Activated effector memory CD4-positive, alpha-beta T cell treated with anti-CD3 and anti-CD28 coated beads, Interleukin-2, amount 50 U/mL, for 16 hours (primary cell): ENCODE measurements around the gene SYNJ2.

Experiments used
- DNase-seq: peaks from one replicate; pipeline ENCODE4 v3.0.0-alpha.2; 2020

The SYNJ2 gene

GRCh38 chr6:158030380-158031300 is 49.0 kb downstream of the SYNJ2 start:
- peak; percentile 38 for DNase-seq

- DNase-seq: peak; percentile 66
These were observed 50.0 kb downstream of the SYNJ2 start for GRCh38 chr6:158031381-158032353.

GRCh38 chr6:158032354-158032733 is 50.7 kb downstream of the SYNJ2 start:
- no peak for DNase-seq

GRCh38 chr6:158033077-158033750 is 51.6 kb downstream of the SYNJ2 start:
- DNase-seq: no peak

- DNase-seq: peak; percentile 56
These were observed 52.4 kb downstream of the SYNJ2 start for GRCh38 chr6:158033751-158034702.

- DNase-seq: no peak
These were observed 54.6 kb downstream of the SYNJ2 start for GRCh38 chr6:158036261-158036660.

- DNase-seq: no peak
These were observed 55.4 kb downstream of the SYNJ2 start for GRCh38 chr6:158037021-158037420.

- DNase-seq: no peak
These were observed 56.1 kb downstream of the SYNJ2 start for GRCh38 chr6:158037771-158038170.

- DNase-seq: peak; percentile 50
These were observed 56.9 kb downstream of the SYNJ2 start for GRCh38 chr6:158038291-158039177.

- no peak for DNase-seq
These were observed 57.5 kb downstream of the SYNJ2 start for GRCh38 chr6:158039178-158039557.

- DNase-seq: peak; percentile 62
These were observed 57.9 kb downstream of the SYNJ2 start for GRCh38 chr6:158039571-158040050.

- peak; percentile 81 for DNase-seq
These were observed 58.6 kb downstream of the SYNJ2 start for GRCh38 chr6:158040051-158040803.

GRCh38 chr6:158040804-158041347 is 59.2 kb downstream of the SYNJ2 start:
- DNase-seq: peak; percentile 46

GRCh38 chr6:158041370-158041769 is 59.7 kb downstream of the SYNJ2 start:
- DNase-seq: no peak

- peak; percentile 33 for DNase-seq
These were observed 60.1 kb downstream of the SYNJ2 start for GRCh38 chr6:158041788-158042187.

GRCh38 chr6:158042245-158042798 is 60.7 kb downstream of the SYNJ2 start:
- peak; percentile 43 for DNase-seq

GRCh38 chr6:158043008-158043407 is 61.3 kb downstream of the SYNJ2 start:
- DNase-seq: peak; percentile 50

- peak; percentile 60 for DNase-seq
These were observed 62.2 kb downstream of the SYNJ2 start for GRCh38 chr6:158043586-158044524.
